Measurements from ENCODE around the gene TMEM53. TPM values are rescaled to one million over a fixed set of nuclear protein-coding genes. Genes with fewer than 3 reads are reported as not detected.

The TMEM53 gene
- total RNA-seq, 1 experiment from 2014 or later, result 8.2 TPM

DNA sequence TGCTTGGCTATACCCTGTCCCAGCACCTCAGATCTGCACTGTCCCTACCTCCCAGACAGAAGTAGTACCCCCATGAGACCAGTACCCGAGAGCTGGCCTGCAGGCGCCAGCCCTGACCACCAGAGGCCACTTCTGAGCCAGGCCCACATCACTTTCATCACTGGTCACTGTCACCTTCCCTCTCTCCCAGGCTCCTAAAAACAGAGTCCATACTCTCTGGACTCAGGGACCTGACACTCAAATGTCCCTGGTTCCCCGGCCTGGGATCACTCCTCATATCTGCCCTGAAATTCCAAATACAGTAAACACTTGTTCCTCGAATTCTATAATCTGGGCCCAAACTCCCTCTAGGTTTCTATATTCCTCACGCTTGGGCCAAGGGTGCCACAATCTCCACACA lies 18.7 kb downstream of the TMEM53 start:
- Mint-ChIP-seq H3K27ac (no peak overlapping the region), H3K9me3 (no peaks in the 10 kb centered on the region), H3K27me3 (ENCODE audit: low read depth) (no peaks in the 10 kb centered on the region), H3K36me3 (peaks cover 6% of the 10 kb centered on the region), H3K4me1 (peaks cover 8% of the 10 kb centered on the region), H3K4me3 (no peak overlapping the region)
- POLR2A ChIA-PET, result interaction anchor here (1.2 kb wide), 1 partner anchor 19 kb away, joined by 6 read pairs; the partner anchor contains the start of genes ARMH1 and TMEM53
- no peak for TF ChIP-seq ZNF671 (CRISPR knock-in tag; IDR thresholded peaks at IDR 0.05)
- TF ChIP-seq, protein P1, sequence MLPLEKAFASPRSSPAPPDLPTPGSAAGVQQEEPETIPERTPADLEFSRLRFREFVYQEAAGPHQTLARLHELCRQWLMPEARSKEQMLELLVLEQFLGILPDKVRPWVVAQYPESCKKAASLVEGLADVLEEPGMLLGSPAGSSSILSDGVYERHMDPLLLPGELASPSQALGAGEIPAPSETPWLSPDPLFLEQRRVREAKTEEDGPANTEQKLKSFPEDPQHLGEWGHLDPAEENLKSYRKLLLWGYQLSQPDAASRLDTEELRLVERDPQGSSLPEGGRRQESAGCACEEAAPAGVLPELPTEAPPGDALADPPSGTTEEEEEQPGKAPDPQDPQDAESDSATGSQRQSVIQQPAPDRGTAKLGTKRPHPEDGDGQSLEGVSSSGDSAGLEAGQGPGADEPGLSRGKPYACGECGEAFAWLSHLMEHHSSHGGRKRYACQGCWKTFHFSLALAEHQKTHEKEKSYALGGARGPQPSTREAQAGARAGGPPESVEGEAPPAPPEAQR (CRISPR knock-in tag; IDR thresholded peaks at IDR 0.05), result no peak
- TF ChIP-seq NFYB (CRISPR knock-in tag; conservative IDR thresholded peaks at IDR 0.05; ENCODE audit: low read depth), result no peak
- TF ChIP-seq KAT7 (CRISPR knock-in tag; IDR thresholded peaks at IDR 0.05; ENCODE audit: borderline replicate concordance), result no peak
- TF ChIP-seq CREB1 (CRISPR knock-in tag; IDR thresholded peaks at IDR 0.05), result no peak
- TF ChIP-seq, protein P2, sequence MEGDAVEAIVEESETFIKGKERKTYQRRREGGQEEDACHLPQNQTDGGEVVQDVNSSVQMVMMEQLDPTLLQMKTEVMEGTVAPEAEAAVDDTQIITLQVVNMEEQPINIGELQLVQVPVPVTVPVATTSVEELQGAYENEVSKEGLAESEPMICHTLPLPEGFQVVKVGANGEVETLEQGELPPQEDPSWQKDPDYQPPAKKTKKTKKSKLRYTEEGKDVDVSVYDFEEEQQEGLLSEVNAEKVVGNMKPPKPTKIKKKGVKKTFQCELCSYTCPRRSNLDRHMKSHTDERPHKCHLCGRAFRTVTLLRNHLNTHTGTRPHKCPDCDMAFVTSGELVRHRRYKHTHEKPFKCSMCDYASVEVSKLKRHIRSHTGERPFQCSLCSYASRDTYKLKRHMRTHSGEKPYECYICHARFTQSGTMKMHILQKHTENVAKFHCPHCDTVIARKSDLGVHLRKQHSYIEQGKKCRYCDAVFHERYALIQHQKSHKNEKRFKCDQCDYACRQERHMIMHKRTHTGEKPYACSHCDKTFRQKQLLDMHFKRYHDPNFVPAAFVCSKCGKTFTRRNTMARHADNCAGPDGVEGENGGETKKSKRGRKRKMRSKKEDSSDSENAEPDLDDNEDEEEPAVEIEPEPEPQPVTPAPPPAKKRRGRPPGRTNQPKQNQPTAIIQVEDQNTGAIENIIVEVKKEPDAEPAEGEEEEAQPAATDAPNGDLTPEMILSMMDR (IDR thresholded peaks at IDR 0.05), result peak; percentile 73
- TF ChIP-seq EMX1 (CRISPR knock-in tag; IDR thresholded peaks at IDR 0.05), result no peak
- TF ChIP-seq, protein P3, sequence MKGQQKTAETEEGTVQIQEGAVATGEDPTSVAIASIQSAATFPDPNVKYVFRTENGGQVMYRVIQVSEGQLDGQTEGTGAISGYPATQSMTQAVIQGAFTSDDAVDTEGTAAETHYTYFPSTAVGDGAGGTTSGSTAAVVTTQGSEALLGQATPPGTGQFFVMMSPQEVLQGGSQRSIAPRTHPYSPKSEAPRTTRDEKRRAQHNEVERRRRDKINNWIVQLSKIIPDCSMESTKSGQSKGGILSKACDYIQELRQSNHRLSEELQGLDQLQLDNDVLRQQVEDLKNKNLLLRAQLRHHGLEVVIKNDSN (CRISPR knock-in tag; IDR thresholded peaks at IDR 0.05), result no peak
- TF ChIP-seq RELA (CRISPR knock-in tag; IDR thresholded peaks at IDR 0.05; ENCODE audit: borderline replicate concordance), result no peak
- no peak for TF ChIP-seq ZNF396 (CRISPR knock-in tag; IDR thresholded peaks at IDR 0.05; ENCODE audit: borderline replicate concordance)
- TF ChIP-seq, protein P4, sequence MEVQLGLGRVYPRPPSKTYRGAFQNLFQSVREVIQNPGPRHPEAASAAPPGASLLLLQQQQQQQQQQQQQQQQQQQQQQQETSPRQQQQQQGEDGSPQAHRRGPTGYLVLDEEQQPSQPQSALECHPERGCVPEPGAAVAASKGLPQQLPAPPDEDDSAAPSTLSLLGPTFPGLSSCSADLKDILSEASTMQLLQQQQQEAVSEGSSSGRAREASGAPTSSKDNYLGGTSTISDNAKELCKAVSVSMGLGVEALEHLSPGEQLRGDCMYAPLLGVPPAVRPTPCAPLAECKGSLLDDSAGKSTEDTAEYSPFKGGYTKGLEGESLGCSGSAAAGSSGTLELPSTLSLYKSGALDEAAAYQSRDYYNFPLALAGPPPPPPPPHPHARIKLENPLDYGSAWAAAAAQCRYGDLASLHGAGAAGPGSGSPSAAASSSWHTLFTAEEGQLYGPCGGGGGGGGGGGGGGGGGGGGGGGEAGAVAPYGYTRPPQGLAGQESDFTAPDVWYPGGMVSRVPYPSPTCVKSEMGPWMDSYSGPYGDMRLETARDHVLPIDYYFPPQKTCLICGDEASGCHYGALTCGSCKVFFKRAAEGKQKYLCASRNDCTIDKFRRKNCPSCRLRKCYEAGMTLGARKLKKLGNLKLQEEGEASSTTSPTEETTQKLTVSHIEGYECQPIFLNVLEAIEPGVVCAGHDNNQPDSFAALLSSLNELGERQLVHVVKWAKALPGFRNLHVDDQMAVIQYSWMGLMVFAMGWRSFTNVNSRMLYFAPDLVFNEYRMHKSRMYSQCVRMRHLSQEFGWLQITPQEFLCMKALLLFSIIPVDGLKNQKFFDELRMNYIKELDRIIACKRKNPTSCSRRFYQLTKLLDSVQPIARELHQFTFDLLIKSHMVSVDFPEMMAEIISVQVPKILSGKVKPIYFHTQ (CRISPR knock-in tag; IDR thresholded peaks at IDR 0.05), result no peak
- TF ChIP-seq ZNF121 (CRISPR knock-in tag; IDR thresholded peaks at IDR 0.05), result 0 out of 2 replicates have a peak, but pooled peaks have one; percentile 22
- TF ChIP-seq ZNF263 (CRISPR knock-in tag; IDR thresholded peaks at IDR 0.05; ENCODE audit: low read depth), result no peak
- TF ChIP-seq MXD4 (CRISPR knock-in tag; IDR thresholded peaks at IDR 0.05; ENCODE audit: borderline replicate concordance), result no peak
- TF ChIP-seq IRF2 (CRISPR knock-in tag; IDR thresholded peaks at IDR 0.05; ENCODE audit: borderline replicate concordance, low read depth), result no peak
- ATAC-seq (peak; percentile 68), DNase-seq (ENCODE audit: low spot score) (peak; percentile 62)
- CTCF ChIA-PET, result interaction anchor here (0.6 to 2.0 kb wide), 23 partner anchors 14 to 438 kb away, joined by 3 to 8 read pairs (median 4); partner anchors contain the start of genes ARMH1 and TMEM53

DNA sequence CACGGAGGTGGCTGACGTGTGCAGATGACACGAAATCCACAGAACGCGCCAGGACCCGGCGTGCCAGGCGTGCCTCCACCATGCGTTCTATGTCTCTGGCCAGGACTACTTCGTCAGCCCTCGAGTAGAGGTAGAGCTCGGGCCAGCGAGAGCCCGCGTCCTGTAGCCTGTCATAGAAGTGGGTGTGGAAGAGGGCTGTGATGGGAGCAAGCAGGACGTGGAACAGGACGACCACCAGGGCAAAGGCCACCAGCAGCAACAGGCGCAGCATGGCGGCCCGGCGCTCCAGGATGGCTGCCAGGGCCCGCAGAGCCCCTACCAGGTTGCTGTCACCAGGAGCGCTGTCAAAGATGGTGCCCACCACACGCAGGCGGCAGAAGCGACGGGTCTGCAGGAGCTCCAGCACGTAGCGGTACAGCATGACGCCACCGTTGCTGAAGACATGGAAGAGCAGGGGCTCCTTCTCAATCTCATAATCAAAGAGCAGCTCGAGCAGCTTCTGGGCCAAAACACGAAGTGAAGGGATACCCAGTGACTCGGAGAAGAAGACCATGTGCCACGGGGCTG lies 19.6 kb downstream of the TMEM53 start:
- Mint-ChIP-seq H3K27ac (no peak overlapping the region), H3K4me3 (no peak overlapping the region), H3K27me3 (ENCODE audit: low read depth) (no peaks in the 10 kb centered on the region), H3K36me3 (peaks cover 8% of the 10 kb centered on the region), H3K9me3 (no peaks in the 10 kb centered on the region), H3K4me1 (peaks cover 16% of the 10 kb centered on the region)
- ChIA-PET POLR2A (interaction anchor here (1.2 kb wide), 1 partner anchor 20 kb away, joined by 6 read pairs; the partner anchor contains the start of genes ARMH1 and TMEM53), CTCF (interaction anchor here (1.2 to 2.0 kb wide), 9 partner anchors 15 to 418 kb away, joined by 3 to 8 read pairs (median 6); partner anchors contain the start of genes ARMH1 and TMEM53)
- ATAC-seq (no peak), DNase-seq (ENCODE audit: low spot score) (no peak)
- TF ChIP-seq ZNF138 (CRISPR knock-in tag; conservative IDR thresholded peaks at IDR 0.05), result no peak
